GM12874 (cell line): Measurements from ENCODE around the gene LOXL1.

Experiments used
- CTCF ChIP-seq: IDR thresholded peaks from 2 replicates; pipeline ENCODE4 v1.5.1; 2011; ENCODE audit warnings: low read depth, mild to moderate bottlenecking, control low read depth, low read length, moderate library complexity; ENCODE audit not compliant: insufficient read depth

The LOXL1 gene

GRCh38 chr15:73931441-73931840 is 5.2 kb downstream of the LOXL1 start:
- no peak for TF ChIP-seq CTCF

GRCh38 chr15:73932381-73933191 is 6.3 kb downstream of the LOXL1 start:
- no peak for TF ChIP-seq CTCF

- no peak for TF ChIP-seq CTCF
These were observed 8.0 kb downstream of the LOXL1 start for GRCh38 chr15:73934281-73934680.

GRCh38 chr15:73935547-73935946 is 9.3 kb downstream of the LOXL1 start:
- TF ChIP-seq CTCF = no peak

- TF ChIP-seq CTCF = no peak
These were observed 9.9 kb downstream of the LOXL1 start for GRCh38 chr15:73936181-73936580.

- TF ChIP-seq CTCF = no peak
These were observed 10.5 kb downstream of the LOXL1 start for GRCh38 chr15:73936588-73937290.

GRCh38 chr15:73937296-73937695 is 11.0 kb downstream of the LOXL1 start:
- TF ChIP-seq CTCF = no peak
